ENCODE results near the gene WTAP.
"Not testable (repeated sequence)": the region's sequence is repeated elsewhere in the genome, so short reads cannot be mapped to it uniquely, and the experiment has no call there.

The WTAP gene

GRCh38 chr6:159686040-159686439 is 41.3 kb upstream of the WTAP start:
- H3K36me3 ChIP-seq (ENCODE audit: control insufficient read depth, insufficient read depth, low read length), result no peaks in the 10 kb centered on the region
- no peak overlapping the region for H3K27ac ChIP-seq
- H3K9me3 ChIP-seq (ENCODE audit: control insufficient read depth, low read length), result no peaks in the 10 kb centered on the region
- TF ChIP-seq, protein P1, sequence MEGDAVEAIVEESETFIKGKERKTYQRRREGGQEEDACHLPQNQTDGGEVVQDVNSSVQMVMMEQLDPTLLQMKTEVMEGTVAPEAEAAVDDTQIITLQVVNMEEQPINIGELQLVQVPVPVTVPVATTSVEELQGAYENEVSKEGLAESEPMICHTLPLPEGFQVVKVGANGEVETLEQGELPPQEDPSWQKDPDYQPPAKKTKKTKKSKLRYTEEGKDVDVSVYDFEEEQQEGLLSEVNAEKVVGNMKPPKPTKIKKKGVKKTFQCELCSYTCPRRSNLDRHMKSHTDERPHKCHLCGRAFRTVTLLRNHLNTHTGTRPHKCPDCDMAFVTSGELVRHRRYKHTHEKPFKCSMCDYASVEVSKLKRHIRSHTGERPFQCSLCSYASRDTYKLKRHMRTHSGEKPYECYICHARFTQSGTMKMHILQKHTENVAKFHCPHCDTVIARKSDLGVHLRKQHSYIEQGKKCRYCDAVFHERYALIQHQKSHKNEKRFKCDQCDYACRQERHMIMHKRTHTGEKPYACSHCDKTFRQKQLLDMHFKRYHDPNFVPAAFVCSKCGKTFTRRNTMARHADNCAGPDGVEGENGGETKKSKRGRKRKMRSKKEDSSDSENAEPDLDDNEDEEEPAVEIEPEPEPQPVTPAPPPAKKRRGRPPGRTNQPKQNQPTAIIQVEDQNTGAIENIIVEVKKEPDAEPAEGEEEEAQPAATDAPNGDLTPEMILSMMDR (IDR thresholded peaks at IDR 0.05), result no peak
- H3K9ac ChIP-seq, result no peak overlapping the region
- no peaks in the 10 kb centered on the region for H3K27me3 ChIP-seq (ENCODE audit: control insufficient read depth, insufficient read depth, low read length)
- no peak overlapping the region for H3K4me2 ChIP-seq (ENCODE audit: low read length)
- peaks cover 38% of the 10 kb centered on the region for H3K79me2 ChIP-seq
- no peak overlapping the region for H2AFZ ChIP-seq
- no peak overlapping the region for H3K4me3 ChIP-seq (ENCODE audit: low read depth, low read length)
- H3K4me1 ChIP-seq, result no peaks in the 10 kb centered on the region

DNA sequence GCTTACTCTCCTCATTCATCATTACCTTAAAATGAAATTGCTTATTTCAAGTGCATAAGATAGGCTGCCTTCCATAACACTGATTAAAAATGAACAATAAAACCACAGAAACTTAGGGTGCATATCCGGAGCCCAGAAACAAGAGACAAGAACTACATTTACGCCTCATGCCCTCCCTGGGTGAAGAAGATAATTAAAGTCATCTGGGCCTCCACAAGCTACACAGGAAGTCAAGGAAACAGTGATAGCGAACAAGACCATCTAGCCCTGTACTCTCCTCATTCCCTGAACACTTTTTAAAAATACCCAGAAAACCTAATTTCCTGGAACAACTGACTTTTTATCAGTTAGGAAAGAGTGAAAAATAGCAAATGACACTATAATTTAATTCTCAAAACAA is 40.6 kb upstream of the WTAP start:
- Histone ChIP-seq H3K4me2 (ENCODE audit: low read length) (no peak overlapping the region), H3K4me3 (ENCODE audit: low read depth, low read length) (no peak overlapping the region), H3K4me1 (peaks cover 2% of the 10 kb centered on the region), H3K27ac (no peak overlapping the region), H3K9ac (no peak overlapping the region), H2AFZ (no peak overlapping the region), H3K79me2 (peaks cover 38% of the 10 kb centered on the region), H3K27me3 (ENCODE audit: control insufficient read depth, insufficient read depth, low read length) (no peaks in the 10 kb centered on the region), H3K36me3 (ENCODE audit: control insufficient read depth, insufficient read depth, low read length) (no peaks in the 10 kb centered on the region), H3K9me3 (ENCODE audit: control insufficient read depth, low read length) (no peaks in the 10 kb centered on the region)
- TF ChIP-seq, protein P1 (IDR thresholded peaks at IDR 0.05), result no peak

DNA sequence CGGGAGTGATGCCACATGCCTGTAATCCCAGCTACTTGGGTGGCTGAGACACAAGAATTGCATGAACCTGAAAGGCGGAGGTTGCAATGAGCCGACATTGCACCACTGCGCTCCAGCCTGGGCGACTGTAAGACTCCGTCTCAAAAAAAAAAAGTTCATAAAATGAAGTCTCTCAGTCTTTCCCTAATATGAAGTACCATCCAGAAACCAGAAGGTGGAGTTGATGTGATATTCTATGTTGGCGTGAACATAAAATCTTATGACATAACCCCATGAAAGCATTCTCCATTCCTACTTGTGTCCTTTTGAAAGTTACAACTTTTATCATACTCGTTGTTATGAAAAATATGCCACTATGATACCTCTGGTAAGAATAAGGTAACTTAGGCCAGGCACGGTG is 40.0 kb upstream of the WTAP start:
- TF ChIP-seq, protein P1 (IDR thresholded peaks at IDR 0.05), result no peak
- H3K9ac ChIP-seq, result no peak overlapping the region
- H3K27me3 ChIP-seq (ENCODE audit: control insufficient read depth, insufficient read depth, low read length), result no peaks in the 10 kb centered on the region
- no peak overlapping the region for H2AFZ ChIP-seq
- H3K4me2 ChIP-seq (ENCODE audit: low read length), result no peak overlapping the region
- no peak overlapping the region for H3K4me3 ChIP-seq (ENCODE audit: low read depth, low read length)
- peaks cover 45% of the 10 kb centered on the region for H3K79me2 ChIP-seq
- H3K9me3 ChIP-seq (ENCODE audit: control insufficient read depth, low read length), result no peaks in the 10 kb centered on the region
- no peak overlapping the region for H3K27ac ChIP-seq
- H3K4me1 ChIP-seq, result peaks cover 5% of the 10 kb centered on the region
- no peaks in the 10 kb centered on the region for H3K36me3 ChIP-seq (ENCODE audit: control insufficient read depth, insufficient read depth, low read length)

DNA sequence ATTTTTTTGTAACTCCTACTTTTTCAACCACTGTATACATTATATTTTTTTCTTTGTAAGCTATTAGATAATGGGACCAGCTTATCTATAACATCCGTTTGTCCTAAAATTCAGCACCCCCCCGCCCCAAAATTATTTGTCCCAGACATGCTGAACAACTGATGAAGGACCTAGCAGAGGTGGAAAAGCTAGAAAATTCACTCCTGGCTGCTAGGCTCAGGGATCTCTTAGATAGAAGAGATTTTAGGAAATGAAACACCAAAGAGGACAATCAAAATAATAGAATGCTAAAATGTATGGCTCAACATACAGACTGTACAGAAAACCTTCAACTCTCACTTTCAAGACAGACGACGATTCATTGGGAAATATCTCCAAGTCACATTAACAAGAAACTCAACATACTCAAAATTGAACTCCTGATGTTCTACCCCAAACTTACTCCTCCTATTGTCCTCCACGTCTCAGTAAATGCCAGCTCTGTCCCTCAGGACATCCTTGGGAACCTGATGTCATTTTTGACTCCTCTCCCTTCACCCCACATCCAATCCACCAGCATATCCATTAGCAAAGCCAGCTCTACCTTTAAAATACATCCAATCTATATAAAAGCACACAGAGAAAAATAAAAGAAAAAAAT is 38.9 kb upstream of the WTAP start:
- Histone ChIP-seq H3K27me3 (ENCODE audit: control insufficient read depth, insufficient read depth, low read length) (no peaks in the 10 kb centered on the region), H3K4me2 (ENCODE audit: low read length) (no peak overlapping the region), H3K27ac (no peak overlapping the region), H3K4me3 (ENCODE audit: low read depth, low read length) (no peak overlapping the region), H3K4me1 (peaks cover 5% of the 10 kb centered on the region), H3K79me2 (peaks cover 45% of the 10 kb centered on the region), H3K36me3 (ENCODE audit: control insufficient read depth, insufficient read depth, low read length) (no peaks in the 10 kb centered on the region), H3K9ac (no peak overlapping the region), H2AFZ (no peak overlapping the region), H3K9me3 (ENCODE audit: control insufficient read depth, low read length) (no peaks in the 10 kb centered on the region)
- TF ChIP-seq, protein P1 (IDR thresholded peaks at IDR 0.05), result no peak

DNA sequence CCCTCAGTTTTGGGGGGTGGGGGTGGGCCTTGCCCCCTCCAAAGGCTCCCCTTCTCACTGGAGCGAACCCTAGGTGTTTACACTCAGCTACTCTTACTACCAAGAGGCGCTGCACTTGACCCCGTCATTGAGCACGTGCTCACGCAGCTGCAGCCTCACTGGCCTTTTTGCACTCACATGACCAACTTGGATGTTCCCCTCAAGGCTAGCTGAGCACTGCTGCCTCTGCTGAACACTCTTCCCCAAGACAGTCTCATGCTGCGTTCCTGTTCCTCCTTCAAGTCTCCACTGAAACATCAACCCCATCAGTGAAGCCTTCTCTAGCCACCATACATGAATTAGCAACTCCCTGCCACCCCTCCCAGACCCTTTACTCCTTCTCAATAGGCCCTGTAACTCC is 38.3 kb upstream of the WTAP start:
- H3K4me1 ChIP-seq, result peaks cover 9% of the 10 kb centered on the region
- H3K27ac ChIP-seq, result no peak overlapping the region
- H3K9ac ChIP-seq, result no peak overlapping the region
- no peaks in the 10 kb centered on the region for H3K36me3 ChIP-seq (ENCODE audit: control insufficient read depth, insufficient read depth, low read length)
- no peak overlapping the region for H3K4me3 ChIP-seq (ENCODE audit: low read depth, low read length)
- no peaks in the 10 kb centered on the region for H3K9me3 ChIP-seq (ENCODE audit: control insufficient read depth, low read length)
- peaks cover 45% of the 10 kb centered on the region for H3K79me2 ChIP-seq
- TF ChIP-seq, protein P1 (IDR thresholded peaks at IDR 0.05), result no peak
- no peak overlapping the region for H2AFZ ChIP-seq
- H3K27me3 ChIP-seq (ENCODE audit: control insufficient read depth, insufficient read depth, low read length), result no peaks in the 10 kb centered on the region
- H3K4me2 ChIP-seq (ENCODE audit: low read length), result no peak overlapping the region

DNA sequence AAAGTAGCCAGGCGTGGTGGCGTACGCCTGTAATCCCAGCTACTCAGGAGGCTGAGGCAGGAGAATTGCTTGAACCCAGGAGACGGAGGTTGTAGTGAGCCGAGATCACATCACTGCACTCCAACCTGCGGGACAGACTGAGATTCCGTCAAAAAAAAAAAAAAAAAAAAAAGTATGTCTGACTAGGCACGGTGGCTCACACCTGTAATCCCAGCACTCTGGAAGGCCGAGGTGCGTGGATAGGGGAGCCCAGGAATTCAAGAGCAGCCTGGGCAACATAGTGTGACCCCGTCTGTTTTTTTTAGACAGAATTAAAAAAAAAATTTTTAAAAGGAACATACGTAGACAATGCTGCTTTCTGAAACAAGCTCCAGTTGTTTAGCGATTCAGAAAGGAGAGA is 37.2 kb upstream of the WTAP start:
- not testable (repeated sequence) for H3K4me2 ChIP-seq (ENCODE audit: low read length); H3K4me3 ChIP-seq (ENCODE audit: low read depth, low read length); H3K9me3 ChIP-seq (ENCODE audit: control insufficient read depth, low read length); H3K9ac ChIP-seq; H3K36me3 ChIP-seq (ENCODE audit: control insufficient read depth, insufficient read depth, low read length); H2AFZ ChIP-seq; H3K27ac ChIP-seq; H3K27me3 ChIP-seq (ENCODE audit: control insufficient read depth, insufficient read depth, low read length)
- H3K4me1 ChIP-seq, result peaks cover 12% of the 10 kb centered on the region
- H3K79me2 ChIP-seq, result peaks cover 45% of the 10 kb centered on the region

All from parathyroid adenoma (tissue), 2 donors.